Lower leg skin (tissue), 3 donors: ENCODE measurements around the gene PLXDC1.

Source experiments
- CTCF ChIP-seq, 3 donors: fragments of 450-650 bp; IDR thresholded peaks; one replicate each; pipeline ENCODE4 v1.5.1; 2016; ENCODE audit warnings: antibody characterized with exemption in 3 of 3, mild to moderate bottlenecking in 3 of 3, moderate library complexity in 2 of 3
- POLR2A ChIP-seq, 2 donors: fragments of 450-650 bp; IDR thresholded peaks; one replicate each; pipeline ENCODE4 v1.6.1; 2016 to 2017; ENCODE audit warnings: antibody characterized with exemption in 2 of 2, mild to moderate bottlenecking in 1 of 2, moderate library complexity in 1 of 2

- TF ChIP-seq POLR2A (IDR thresholded peaks at IDR 0.05) (no peak), CTCF (IDR thresholded peaks at IDR 0.05) (no peak)
These were observed 128.5 kb downstream of the PLXDC1 start for GRCh38 chr17:39022924-39023323.
